ENCODE results near the gene POC1B. TPM values are rescaled to one million over a fixed set of nuclear protein-coding genes. Genes with fewer than 3 reads are reported as not detected.

Gene POC1B
- total and polyA plus RNA-seq, 8 donors, result 19.5 to 27.8 (median 23.1) TPM

- intact Hi-C loops (cut with DNase I), result no loop called here
- Histone ChIP-seq H3K4me3 (no peak overlapping the region), H3K4me1 (peaks cover 0 to 21% of the 10 kb centered on the region in 2 donors), H3K27ac (no peak overlapping the region), H3K36me3 (no peaks in the 10 kb centered on the region), H3K27me3 (no peaks in the 10 kb centered on the region), H3K9me3 (no peaks in the 10 kb centered on the region)
- no peak for DNase-seq
- TF ChIP-seq, protein P1, sequence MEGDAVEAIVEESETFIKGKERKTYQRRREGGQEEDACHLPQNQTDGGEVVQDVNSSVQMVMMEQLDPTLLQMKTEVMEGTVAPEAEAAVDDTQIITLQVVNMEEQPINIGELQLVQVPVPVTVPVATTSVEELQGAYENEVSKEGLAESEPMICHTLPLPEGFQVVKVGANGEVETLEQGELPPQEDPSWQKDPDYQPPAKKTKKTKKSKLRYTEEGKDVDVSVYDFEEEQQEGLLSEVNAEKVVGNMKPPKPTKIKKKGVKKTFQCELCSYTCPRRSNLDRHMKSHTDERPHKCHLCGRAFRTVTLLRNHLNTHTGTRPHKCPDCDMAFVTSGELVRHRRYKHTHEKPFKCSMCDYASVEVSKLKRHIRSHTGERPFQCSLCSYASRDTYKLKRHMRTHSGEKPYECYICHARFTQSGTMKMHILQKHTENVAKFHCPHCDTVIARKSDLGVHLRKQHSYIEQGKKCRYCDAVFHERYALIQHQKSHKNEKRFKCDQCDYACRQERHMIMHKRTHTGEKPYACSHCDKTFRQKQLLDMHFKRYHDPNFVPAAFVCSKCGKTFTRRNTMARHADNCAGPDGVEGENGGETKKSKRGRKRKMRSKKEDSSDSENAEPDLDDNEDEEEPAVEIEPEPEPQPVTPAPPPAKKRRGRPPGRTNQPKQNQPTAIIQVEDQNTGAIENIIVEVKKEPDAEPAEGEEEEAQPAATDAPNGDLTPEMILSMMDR (IDR thresholded peaks at IDR 0.05), result no peak
- ATAC-seq, result no peak
These were observed 109.6 kb downstream of the POC1B start for GRCh38 chr12:89416049-89416792.

- intact Hi-C loops (cut with DNase I), result no loop called here
- Histone ChIP-seq H3K9me3 (no peaks in the 10 kb centered on the region), H3K27ac (no peak overlapping the region), H3K36me3 (no peaks in the 10 kb centered on the region), H3K4me3 (no peak overlapping the region), H3K27me3 (no peaks in the 10 kb centered on the region), H3K4me1 (peaks cover 0 to 21% of the 10 kb centered on the region in 2 donors)
- peak in 1 of 4 donors; percentile 54 for DNase-seq
- TF ChIP-seq, protein P1 (IDR thresholded peaks at IDR 0.05), result no peak
- ATAC-seq, result no peak
These were observed 111.0 kb downstream of the POC1B start for GRCh38 chr12:89414851-89415250.

DNA sequence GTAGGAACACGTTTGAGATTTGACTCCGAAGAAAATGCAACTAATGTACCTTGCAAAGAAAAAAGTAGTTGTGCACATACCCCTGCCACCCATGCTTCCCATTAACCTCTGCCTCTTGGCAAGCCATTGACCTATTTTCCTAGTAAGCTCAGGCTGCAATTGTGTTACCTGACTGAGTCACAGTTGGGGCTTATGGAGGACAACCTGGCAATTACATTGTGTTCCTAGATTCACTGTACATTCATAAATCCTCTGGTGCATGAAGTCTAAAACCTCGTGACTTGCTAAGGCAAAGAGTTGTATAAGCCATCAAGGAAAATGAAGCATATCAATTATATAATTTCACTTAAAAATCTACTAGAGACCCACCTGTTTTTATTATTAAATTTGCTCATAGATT is 111.5 kb downstream of the POC1B start:
- TF ChIP-seq, protein P1 (IDR thresholded peaks at IDR 0.05), result no peak
- peaks cover 0 to 21% of the 10 kb centered on the region in 2 donors for H3K4me1 ChIP-seq
- H3K4me3 ChIP-seq, result no peak overlapping the region
- no peaks in the 10 kb centered on the region for H3K36me3 ChIP-seq
- DNase-seq (no peak), ATAC-seq (no peak)
- H3K27me3 ChIP-seq, result no peaks in the 10 kb centered on the region
- no peak overlapping the region for H3K27ac ChIP-seq
- intact Hi-C loops (cut with DNase I), result no loop called here
- no peaks in the 10 kb centered on the region for H3K9me3 ChIP-seq

GRCh38 chr12:89413234-89413633 is 112.6 kb downstream of the POC1B start:
- Histone ChIP-seq H3K27ac (no peak overlapping the region), H3K4me3 (no peak overlapping the region), H3K4me1 (peaks cover 0 to 12% of the 10 kb centered on the region in 2 donors), H3K36me3 (no peaks in the 10 kb centered on the region), H3K27me3 (no peaks in the 10 kb centered on the region), H3K9me3 (no peaks in the 10 kb centered on the region)
- intact Hi-C loops (cut with DNase I), result no loop called here
- DNase-seq (no peak), ATAC-seq (no peak)
- TF ChIP-seq, protein P1 (IDR thresholded peaks at IDR 0.05), result no peak

GRCh38 chr12:89412665-89413064 is 113.2 kb downstream of the POC1B start:
- DNase-seq, result no peak
- intact Hi-C loops (cut with DNase I), result no loop called here
- no peak overlapping the region for H3K27ac ChIP-seq
- H3K36me3 ChIP-seq, result no peaks in the 10 kb centered on the region
- no peaks in the 10 kb centered on the region for H3K9me3 ChIP-seq
- H3K27me3 ChIP-seq, result no peaks in the 10 kb centered on the region
- peaks cover 0 to 6% of the 10 kb centered on the region in 2 donors for H3K4me1 ChIP-seq
- TF ChIP-seq, protein P1 (IDR thresholded peaks at IDR 0.05), result no peak
- no peak overlapping the region for H3K4me3 ChIP-seq
- no peak for ATAC-seq

Data from left lung (tissue), 10 donors.